GM18502 (cell line): Measurements from ENCODE around the gene COX10.
"Not testable (repeated sequence)": the region's sequence is repeated elsewhere in the genome, so short reads cannot be mapped to it uniquely, and the experiment has no call there.

ENCODE experiments used
- ATAC-seq: cut with Tn5 transposase; IDR thresholded peaks from one replicate; pipeline ENCODE4 v1.9.1; 2021; ENCODE audit warnings: mild to moderate bottlenecking; ENCODE audit not compliant: unreplicated experiment, poor library complexity

COX10 gene

GRCh38 chr17:14165616-14166015 lies 96.3 kb downstream of the COX10 start:
- ATAC-seq = no peak

- not testable (repeated sequence) for ATAC-seq
Measured at GRCh38 chr17:14167831-14168230, 98.5 kb downstream of the COX10 start.

GRCh38 chr17:14168582-14168981 lies 99.3 kb downstream of the COX10 start:
- no peak for ATAC-seq

GRCh38 chr17:14169287-14169686 lies 100.0 kb downstream of the COX10 start:
- ATAC-seq = no peak

- no peak for ATAC-seq
Measured at GRCh38 chr17:14169901-14170300, 100.6 kb downstream of the COX10 start.

- ATAC-seq = not testable (repeated sequence)
Measured at GRCh38 chr17:14176989-14177388, 107.7 kb downstream of the COX10 start.

- not testable (repeated sequence) for ATAC-seq
Measured at GRCh38 chr17:14177801-14178200, 108.5 kb downstream of the COX10 start.

- ATAC-seq = not testable (repeated sequence)
Measured at GRCh38 chr17:14179951-14180350, 110.6 kb downstream of the COX10 start.

GRCh38 chr17:14182084-14182483 lies 112.8 kb downstream of the COX10 start:
- not testable (repeated sequence) for ATAC-seq

- not testable (repeated sequence) for ATAC-seq
Measured at GRCh38 chr17:14184536-14184935, 115.2 kb downstream of the COX10 start.

- not testable (repeated sequence) for ATAC-seq
Measured at GRCh38 chr17:14186443-14186842, 117.1 kb downstream of the COX10 start.

- ATAC-seq = not testable (repeated sequence)
Measured at GRCh38 chr17:14190774-14191173, 121.5 kb downstream of the COX10 start.

- ATAC-seq = not testable (repeated sequence)
Measured at GRCh38 chr17:14191469-14191868, 122.2 kb downstream of the COX10 start.

- ATAC-seq = not testable (repeated sequence)
Measured at GRCh38 chr17:14192039-14192438, 122.7 kb downstream of the COX10 start.

GRCh38 chr17:14192636-14193344 lies 123.5 kb downstream of the COX10 start:
- ATAC-seq = peak; percentile 61

- peak; percentile 59 for ATAC-seq
Measured at GRCh38 chr17:14196377-14196997, 127.2 kb downstream of the COX10 start.

- no peak for ATAC-seq
Measured at GRCh38 chr17:14197057-14197456, 127.8 kb downstream of the COX10 start.

GRCh38 chr17:14197586-14197985 lies 128.3 kb downstream of the COX10 start:
- no peak for ATAC-seq

- no peak for ATAC-seq
Measured at GRCh38 chr17:14198013-14198412, 128.7 kb downstream of the COX10 start.

- no peak for ATAC-seq
Measured at GRCh38 chr17:14198575-14198974, 129.3 kb downstream of the COX10 start.

- ATAC-seq = no peak
Measured at GRCh38 chr17:14199601-14200000, 130.3 kb downstream of the COX10 start.

- ATAC-seq = no peak
Measured at GRCh38 chr17:14200354-14200753, 131.1 kb downstream of the COX10 start.
